Body of pancreas (tissue), 4 donors: ENCODE measurements around the gene FRMD4B.

Experiments used
- POLR2A ChIP-seq, 3 donors: fragments of 450-650 bp; IDR thresholded peaks; one replicate each; pipeline ENCODE4 v1.6.1; 2016; ENCODE audit warnings: antibody characterized with exemption in 3 of 3, mild to moderate bottlenecking in 2 of 3
- TF ChIP-seq, protein P1 (sequence below), 7 experiments: fragments of 450-650 bp in 4 of 7; fragments of 200-600 bp in 3 of 7; sonication (generic) in 3 of 7; IDR thresholded peaks; one replicate each; pipeline ENCODE4 v1.5.1; 2016 to 2019; ENCODE audit warnings: antibody characterized with exemption in 7 of 7

DNA sequence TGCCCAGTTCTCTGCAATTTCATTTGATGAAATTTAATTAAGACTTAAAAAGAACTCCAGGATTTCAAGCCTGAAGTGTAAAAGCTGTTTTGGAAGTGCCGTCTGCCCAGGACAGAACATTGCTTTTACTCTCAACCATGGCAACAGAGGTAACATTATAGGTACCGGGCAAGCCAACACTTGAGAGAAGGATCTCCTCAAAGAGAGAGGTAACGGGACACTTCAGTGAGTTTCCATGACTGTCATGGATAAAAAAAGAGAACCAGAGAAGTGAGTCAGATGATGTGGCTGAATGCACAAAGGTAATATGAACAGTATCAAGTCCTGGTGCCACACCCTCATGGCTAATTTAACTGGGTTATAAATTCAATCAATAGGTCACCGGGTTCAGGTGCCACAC, 133.3 kb downstream of the FRMD4B start:
- no peak for TF ChIP-seq POLR2A (IDR thresholded peaks at IDR 0.05)
- TF ChIP-seq, protein P1, sequence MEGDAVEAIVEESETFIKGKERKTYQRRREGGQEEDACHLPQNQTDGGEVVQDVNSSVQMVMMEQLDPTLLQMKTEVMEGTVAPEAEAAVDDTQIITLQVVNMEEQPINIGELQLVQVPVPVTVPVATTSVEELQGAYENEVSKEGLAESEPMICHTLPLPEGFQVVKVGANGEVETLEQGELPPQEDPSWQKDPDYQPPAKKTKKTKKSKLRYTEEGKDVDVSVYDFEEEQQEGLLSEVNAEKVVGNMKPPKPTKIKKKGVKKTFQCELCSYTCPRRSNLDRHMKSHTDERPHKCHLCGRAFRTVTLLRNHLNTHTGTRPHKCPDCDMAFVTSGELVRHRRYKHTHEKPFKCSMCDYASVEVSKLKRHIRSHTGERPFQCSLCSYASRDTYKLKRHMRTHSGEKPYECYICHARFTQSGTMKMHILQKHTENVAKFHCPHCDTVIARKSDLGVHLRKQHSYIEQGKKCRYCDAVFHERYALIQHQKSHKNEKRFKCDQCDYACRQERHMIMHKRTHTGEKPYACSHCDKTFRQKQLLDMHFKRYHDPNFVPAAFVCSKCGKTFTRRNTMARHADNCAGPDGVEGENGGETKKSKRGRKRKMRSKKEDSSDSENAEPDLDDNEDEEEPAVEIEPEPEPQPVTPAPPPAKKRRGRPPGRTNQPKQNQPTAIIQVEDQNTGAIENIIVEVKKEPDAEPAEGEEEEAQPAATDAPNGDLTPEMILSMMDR (IDR thresholded peaks at IDR 0.05): no peak
